PC-9 (cell line): ENCODE results near the gene EFNA2. TPM values are rescaled to one million over a fixed set of nuclear protein-coding genes. Genes with fewer than 3 reads are reported as not detected.

Experiments used
- BruUV-seq: library from RNA; stranded (reverse); fragments of 400-500 nt; replicated peaks from 2 replicates; lab custom pipeline; 2021; lab: Mats Ljungman, UMichigan
- CTCF ChIA-PET: fragments of 300-600 bp; sonication (Branson Sonifier 250); formaldehyde crosslinking; loops from one replicate; lab custom pipeline; 2022; ENCODE audit warnings: antibody characterized with exemption; lab: Charles Lee
- POLR2A ChIA-PET: fragments of 300-600 bp; sonication (Branson Sonifier 250); formaldehyde crosslinking; loops from one replicate; lab custom pipeline; 2022; ENCODE audit warnings: antibody characterized with exemption; ENCODE audit not compliant: unreplicated experiment; lab: Charles Lee
- DNase-seq, 2 experiments: peaks; one replicate each; pipeline versions ENCODE4 v3.0.0 to v3.0.0-alpha.2; 2015 to 2022; ENCODE audit warnings: mixed read lengths in 1 of 2
- H2AFZ ChIP-seq: fragments of 200-600 bp; sonication (generic); 2 replicates; pipeline ENCODE4 v1.8.1; 2017; ENCODE audit warnings: antibody characterized with exemption
- H3F3A ChIP-seq: fragments of 200-600 bp; sonication (generic); 2 replicates; pipeline ENCODE4 v1.8.1; 2017; ENCODE audit warnings: antibody characterized with exemption, mild to moderate bottlenecking, low read depth; ENCODE audit not compliant: insufficient read depth
- H3K27ac ChIP-seq: fragments of 200-600 bp; sonication (generic); 2 replicates; pipeline ENCODE4 v1.6.1; 2016; ENCODE audit warnings: mixed run types
- H3K27me3 ChIP-seq: fragments of 200-600 bp; sonication (generic); 2 replicates; pipeline ENCODE4 v1.6.1; 2016; ENCODE audit warnings: low read depth, mixed run types; ENCODE audit not compliant: insufficient read depth
- H3K36me3 ChIP-seq: fragments of 200-600 bp; sonication (generic); 2 replicates; pipeline ENCODE4 v1.6.1; 2016; ENCODE audit warnings: low read depth, mixed run types
- H3K4me1 ChIP-seq: fragments of 200-600 bp; sonication (generic); replicated peaks from 2 replicates; pipeline ENCODE4 v1.6.1; 2016; ENCODE audit warnings: mixed run types; ENCODE audit not compliant: insufficient read depth
- H3K4me2 ChIP-seq: fragments of 200-600 bp; sonication (generic); 2 replicates; pipeline ENCODE4 v1.6.1; 2017; ENCODE audit warnings: mixed run types
- H3K4me3 ChIP-seq: fragments of 200-600 bp; sonication (generic); 2 replicates; pipeline ENCODE4 v1.6.1; 2016; ENCODE audit warnings: mixed run types
- H3K79me2 ChIP-seq: fragments of 200-600 bp; sonication (generic); 2 replicates; pipeline ENCODE4 v1.6.1; 2017; ENCODE audit warnings: low read depth, mixed run types
- H3K9me2 ChIP-seq: fragments of 200-600 bp; sonication (generic); 2 replicates; pipeline ENCODE4 v1.8.1; 2017; ENCODE audit warnings: mild to moderate bottlenecking; ENCODE audit not compliant: insufficient read depth
- H3K9me3 ChIP-seq: fragments of 200-600 bp; sonication (generic); 2 replicates; pipeline ENCODE4 v1.8.1; 2016; ENCODE audit warnings: low read depth; ENCODE audit not compliant: insufficient read depth
- H4K20me1 ChIP-seq: fragments of 200-600 bp; sonication (generic); 2 replicates; pipeline ENCODE4 v1.8.1; 2017; ENCODE audit not compliant: insufficient read depth
- CTCF ChIP-seq: fragments of 200-600 bp; sonication (generic); conservative IDR thresholded peaks from 2 replicates; pipeline ENCODE4 v1.6.1; 2017; ENCODE audit warnings: mixed run types, antibody characterized with exemption, mild to moderate bottlenecking, moderate library complexity
- EZH2 ChIP-seq: fragments of 200-600 bp; sonication (generic); IDR thresholded peaks from 2 replicates; pipeline ENCODE4 v1.8.0; 2017; ENCODE audit warnings: antibody characterized with exemption, low read depth
- intact Hi-C: fragments of 100-400 bp; cut with micrococcal nuclease; formaldehyde crosslinking; loops from one replicate; pipeline ENCODE4 v1.10.0; 2022; ENCODE audit not compliant: unreplicated experiment
- total RNA-seq: library from RNA; stranded (reverse); gene quantifications from 2 replicates; pipeline ENCODE4 v1.2.3, GENCODE V29; 2021

Gene EFNA2
- total RNA-seq, 1 experiment from 2014 or later = not detected

- no peaks in the 10 kb centered on the region for H3K79me2 ChIP-seq
- POLR2A ChIA-PET = no interaction called here
- DNase-seq = no peak
- H4K20me1 ChIP-seq = no peaks in the 10 kb centered on the region
- no peak overlapping the region for H3K4me3 ChIP-seq
- no peaks in the 10 kb centered on the region for H3K9me2 ChIP-seq
- no peaks in the 10 kb centered on the region for H3F3A ChIP-seq
- H3K4me1 ChIP-seq = no peaks in the 10 kb centered on the region
- no peak overlapping the region for H2AFZ ChIP-seq
- 0 out of 2 replicates have a peak, but pooled peaks cover 4% of the 10 kb centered on the region for H3K27me3 ChIP-seq
- CTCF ChIA-PET = no interaction called here
- H3K9me3 ChIP-seq = no peaks in the 10 kb centered on the region
- TF ChIP-seq EZH2 = no peak
- no peak for TF ChIP-seq CTCF
- H3K27ac ChIP-seq = no peak overlapping the region
- intact Hi-C loops = no loop called here
- no peaks in the 10 kb centered on the region for H3K36me3 ChIP-seq
- BruUV-seq = no TSS peak
- H3K4me2 ChIP-seq = no peak overlapping the region
Observed at GRCh38 chr19:1336079-1336684, 50.5 kb downstream of the EFNA2 start.

GRCh38 chr19:1340681-1341469 lies 55.2 kb downstream of the EFNA2 start:
- no peak overlapping the region for H3K4me2 ChIP-seq
- no peak overlapping the region for H3K27ac ChIP-seq
- no peak for DNase-seq
- no peak overlapping the region for H2AFZ ChIP-seq
- POLR2A ChIA-PET = interaction anchor here (0.5 kb wide), 1 partner anchor 19 kb away, joined by 3 read pairs; no protein-coding TSS in a partner anchor
- no peaks in the 10 kb centered on the region for H3K36me3 ChIP-seq
- CTCF ChIA-PET = no interaction called here
- 0 out of 2 replicates have a peak, but pooled peaks cover 4% of the 10 kb centered on the region for H3K27me3 ChIP-seq
- intact Hi-C loops = no loop called here
- H3K4me3 ChIP-seq = no peak overlapping the region
- no peaks in the 10 kb centered on the region for H3K79me2 ChIP-seq
- H4K20me1 ChIP-seq = no peaks in the 10 kb centered on the region
- no peak for TF ChIP-seq CTCF
- no peak for TF ChIP-seq EZH2
- H3F3A ChIP-seq = no peaks in the 10 kb centered on the region
- H3K4me1 ChIP-seq = no peaks in the 10 kb centered on the region
- H3K9me2 ChIP-seq = no peaks in the 10 kb centered on the region
- BruUV-seq = no TSS peak
- no peaks in the 10 kb centered on the region for H3K9me3 ChIP-seq

- POLR2A ChIA-PET = interaction anchor here (0.7 kb wide), 3 partner anchors 10 to 1433 kb away, joined by 3 to 11 read pairs (median 5); no protein-coding TSS in a partner anchor
- Histone ChIP-seq H3K9me2 (no peaks in the 10 kb centered on the region), H4K20me1 (no peaks in the 10 kb centered on the region), H3K4me3 (no peak overlapping the region), H3K4me2 (no peak overlapping the region), H3K36me3 (no peaks in the 10 kb centered on the region), H3K27ac (no peak overlapping the region), H3K9me3 (no peaks in the 10 kb centered on the region), H3K27me3 (0 out of 2 replicates have a peak, but pooled peaks cover 4% of the 10 kb centered on the region), H3K4me1 (no peaks in the 10 kb centered on the region), H2AFZ (no peak overlapping the region), H3K79me2 (no peaks in the 10 kb centered on the region), H3F3A (no peaks in the 10 kb centered on the region)
- intact Hi-C loops = no loop called here
- CTCF ChIA-PET = no interaction called here
- TF ChIP-seq CTCF (no peak), EZH2 (no peak)
- BruUV-seq = no TSS peak
- DNase-seq = no peak
Observed at GRCh38 chr19:1343041-1343440, 57.4 kb downstream of the EFNA2 start.
